ENCODE data around the gene EHD4.
A peak's percentile ranks its signal among the peaks of the same experiment; 100 is the strongest.

The EHD4 gene

DNA sequence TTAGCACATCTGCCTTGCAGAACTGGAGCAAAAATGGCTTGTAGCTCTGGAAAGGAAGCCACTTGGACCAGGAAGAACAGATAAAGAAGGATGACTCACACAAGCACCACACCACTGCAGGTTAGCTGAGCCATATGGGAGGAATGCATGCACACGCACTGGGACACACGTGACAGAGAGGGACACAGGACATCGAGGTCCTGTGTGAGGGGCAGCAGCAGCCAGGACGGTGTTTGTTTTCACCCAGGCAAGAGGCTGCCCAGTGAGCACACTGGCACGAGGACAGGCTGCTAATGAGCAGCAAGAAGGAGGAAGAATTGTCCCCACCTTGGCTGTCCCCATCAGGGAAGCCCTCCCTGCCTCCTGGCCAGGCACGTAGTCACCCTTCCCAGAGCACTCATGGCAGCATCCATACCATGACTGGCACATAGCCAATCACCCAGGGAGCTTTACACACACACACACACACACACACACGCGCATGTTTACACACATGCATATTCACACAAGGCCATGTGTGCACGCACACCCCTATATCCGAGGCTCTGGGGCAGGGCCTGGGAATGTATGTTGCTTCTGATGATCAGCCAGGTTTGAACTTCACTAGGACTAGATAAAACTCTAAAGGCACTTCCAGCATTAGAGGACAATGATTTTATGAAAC is 54.5 kb downstream of the EHD4 start:
- Histone ChIP-seq H3K4me3 (ENCODE audit: low read length) (no peak overlapping the region), H3K36me3 (ENCODE audit: control insufficient read depth, insufficient read depth, low read length) (peaks cover 16% of the 10 kb centered on the region), H3K9me3 (ENCODE audit: control insufficient read depth, insufficient read depth, low read length) (no peaks in the 10 kb centered on the region), H3K27ac (ENCODE audit: low read length) (no peak overlapping the region), H3K4me1 (ENCODE audit: control insufficient read depth, insufficient read depth, low read length) (no peaks in the 10 kb centered on the region), H3K27me3 (ENCODE audit: control insufficient read depth, insufficient read depth, low read length) (no peaks in the 10 kb centered on the region)
- no peak for DNase-seq (ENCODE audit: low read depth, low spot score)
- no CpG with 5 or more reads among the region's 10 CpGs for WGBS (ENCODE audit: insufficient coverage, insufficient read length)

DNA sequence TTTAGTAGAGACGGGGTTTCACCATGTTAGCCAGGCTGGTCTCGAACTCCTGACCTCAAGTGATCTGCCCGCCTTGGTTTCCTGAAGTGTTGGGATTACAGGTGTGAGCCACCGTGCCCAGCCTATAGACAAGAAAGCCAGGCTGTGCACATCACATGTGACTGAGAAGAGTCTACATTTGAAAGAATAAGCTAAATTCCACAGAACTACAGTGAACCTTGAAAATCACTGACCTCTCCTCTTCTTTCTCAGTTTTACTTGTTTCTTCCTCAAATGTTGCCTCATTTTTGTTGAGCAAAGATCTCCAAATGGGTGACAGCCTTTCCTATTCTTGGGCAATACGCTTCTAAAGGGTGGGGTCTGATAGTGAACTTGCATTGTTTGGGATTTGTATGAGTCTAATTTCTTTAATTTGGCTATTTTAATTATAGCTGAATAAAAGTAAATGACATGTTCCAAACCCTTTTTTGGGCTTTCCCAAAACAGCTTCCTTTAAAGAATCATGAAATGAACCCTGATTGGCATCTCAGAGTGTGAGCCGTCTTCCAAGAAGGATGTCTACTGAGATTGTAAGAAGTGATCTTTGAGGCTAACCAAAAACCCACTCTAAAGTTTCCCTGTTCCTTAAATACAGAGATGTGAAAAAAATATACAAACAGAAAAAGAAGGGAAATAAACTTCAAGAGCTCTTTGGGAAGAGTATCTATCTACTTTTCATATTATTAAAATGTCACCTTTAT is 56.9 kb downstream of the EHD4 start:
- no peak overlapping the region for H3K4me3 ChIP-seq (ENCODE audit: low read length)
- no peaks in the 10 kb centered on the region for H3K27me3 ChIP-seq (ENCODE audit: control insufficient read depth, insufficient read depth, low read length)
- no peaks in the 10 kb centered on the region for H3K4me1 ChIP-seq (ENCODE audit: control insufficient read depth, insufficient read depth, low read length)
- H3K36me3 ChIP-seq (ENCODE audit: control insufficient read depth, insufficient read depth, low read length): peaks cover 22% of the 10 kb centered on the region
- H3K9me3 ChIP-seq (ENCODE audit: control insufficient read depth, insufficient read depth, low read length): no peaks in the 10 kb centered on the region
- no peak for DNase-seq (ENCODE audit: low read depth, low spot score)
- WGBS (ENCODE audit: insufficient coverage, insufficient read length): no CpG with 5 or more reads among the region's 6 CpGs
- H3K27ac ChIP-seq (ENCODE audit: low read length): no peak overlapping the region

DNA sequence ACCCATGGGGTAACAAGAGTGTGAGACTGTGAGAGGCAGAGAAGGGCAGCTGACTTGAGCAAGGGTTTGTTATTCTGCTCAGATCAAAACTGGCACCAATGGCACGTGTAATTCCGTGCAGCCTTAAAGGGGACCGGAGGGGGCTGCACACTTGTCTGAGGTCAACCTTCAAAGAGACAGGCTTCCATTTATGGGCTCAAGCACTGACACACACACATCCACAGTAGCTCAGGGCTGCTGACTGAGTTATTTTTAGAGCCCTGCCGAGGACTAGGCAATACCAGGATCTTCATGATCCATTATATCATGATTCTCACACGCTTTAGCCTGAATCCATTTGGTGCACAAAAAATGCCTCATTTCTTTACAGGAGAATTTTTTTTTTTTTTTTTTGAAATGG is 57.9 kb downstream of the EHD4 start:
- no peaks in the 10 kb centered on the region for H3K4me1 ChIP-seq (ENCODE audit: control insufficient read depth, insufficient read depth, low read length)
- H3K27ac ChIP-seq (ENCODE audit: low read length): no peak overlapping the region
- no peak for DNase-seq (ENCODE audit: low read depth, low spot score)
- H3K36me3 ChIP-seq (ENCODE audit: control insufficient read depth, insufficient read depth, low read length): peaks cover 21% of the 10 kb centered on the region
- H3K27me3 ChIP-seq (ENCODE audit: control insufficient read depth, insufficient read depth, low read length): no peaks in the 10 kb centered on the region
- no CpG with 5 or more reads among the region's 5 CpGs for WGBS (ENCODE audit: insufficient coverage, insufficient read length)
- H3K4me3 ChIP-seq (ENCODE audit: low read length): no peak overlapping the region
- no peaks in the 10 kb centered on the region for H3K9me3 ChIP-seq (ENCODE audit: control insufficient read depth, insufficient read depth, low read length)

DNA sequence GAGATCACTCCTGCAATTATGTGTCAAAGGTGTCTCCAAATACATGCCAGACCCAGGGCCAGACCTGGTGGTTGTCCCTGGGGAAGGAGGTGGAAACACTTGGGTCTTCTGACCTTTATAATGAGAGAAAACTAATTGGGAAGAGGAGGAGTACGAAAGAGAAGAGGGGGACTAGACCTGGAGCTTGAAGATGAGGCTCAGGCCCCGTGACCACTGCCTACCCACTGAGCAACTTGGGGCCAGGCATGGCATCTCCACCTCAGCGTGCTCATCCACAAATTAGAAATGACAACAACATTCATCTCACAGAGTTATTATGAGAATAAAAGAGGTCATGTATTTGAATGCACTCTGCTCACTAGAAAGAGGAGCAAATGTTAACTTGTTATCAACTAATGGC is 59.1 kb downstream of the EHD4 start:
- Histone ChIP-seq H3K4me1 (ENCODE audit: control insufficient read depth, insufficient read depth, low read length) (no peaks in the 10 kb centered on the region), H3K4me3 (ENCODE audit: low read length) (no peak overlapping the region), H3K36me3 (ENCODE audit: control insufficient read depth, insufficient read depth, low read length) (peaks cover 18% of the 10 kb centered on the region), H3K27me3 (ENCODE audit: control insufficient read depth, insufficient read depth, low read length) (no peaks in the 10 kb centered on the region), H3K9me3 (ENCODE audit: control insufficient read depth, insufficient read depth, low read length) (no peaks in the 10 kb centered on the region), H3K27ac (ENCODE audit: low read length) (no peak overlapping the region)
- WGBS (ENCODE audit: insufficient coverage, insufficient read length): no CpG with 5 or more reads among the region's 3 CpGs
- no peak for DNase-seq (ENCODE audit: low read depth, low spot score)

DNA sequence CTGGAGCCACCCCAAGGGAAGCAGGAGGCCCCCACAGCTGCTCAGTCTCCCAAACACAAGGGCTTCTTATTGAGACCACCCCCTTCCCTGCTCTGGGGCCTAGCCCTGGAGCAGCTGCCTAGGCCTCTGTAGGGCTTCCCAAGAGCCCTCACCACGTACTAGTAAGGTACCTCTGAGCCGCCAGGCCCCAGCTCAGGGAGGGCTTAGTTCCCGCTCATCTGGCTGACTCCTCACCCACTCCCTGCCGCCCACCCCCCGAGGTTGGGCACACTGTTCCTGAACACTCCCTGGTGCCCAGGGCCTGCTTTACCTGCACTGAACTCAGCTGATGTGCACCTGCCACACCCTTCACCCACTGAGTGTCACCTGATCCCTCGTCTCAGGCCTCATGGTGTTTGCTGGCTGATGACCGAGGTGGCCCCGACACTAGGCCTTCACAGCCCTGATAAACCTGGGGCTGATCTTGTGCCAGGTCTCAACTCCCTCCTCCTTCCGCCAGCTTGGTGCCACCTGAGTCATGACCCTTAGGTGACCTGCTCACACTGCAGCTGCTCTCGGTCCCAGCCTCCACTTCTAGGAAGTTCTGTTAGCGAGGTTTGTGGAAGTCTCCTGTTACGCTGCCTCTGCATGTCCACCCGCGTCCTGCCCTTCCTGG is 60.5 kb downstream of the EHD4 start:
- Histone ChIP-seq H3K9me3 (ENCODE audit: control insufficient read depth, insufficient read depth, low read length) (no peaks in the 10 kb centered on the region), H3K36me3 (ENCODE audit: control insufficient read depth, insufficient read depth, low read length) (peaks cover 14% of the 10 kb centered on the region), H3K27ac (ENCODE audit: low read length) (no peak overlapping the region), H3K27me3 (ENCODE audit: control insufficient read depth, insufficient read depth, low read length) (no peaks in the 10 kb centered on the region), H3K4me1 (ENCODE audit: control insufficient read depth, insufficient read depth, low read length) (no peaks in the 10 kb centered on the region), H3K4me3 (ENCODE audit: low read length) (no peak overlapping the region)
- WGBS (ENCODE audit: insufficient coverage, insufficient read length): no CpG with 5 or more reads among the region's 14 CpGs
- DNase-seq (ENCODE audit: low read depth, low spot score): no peak

DNA sequence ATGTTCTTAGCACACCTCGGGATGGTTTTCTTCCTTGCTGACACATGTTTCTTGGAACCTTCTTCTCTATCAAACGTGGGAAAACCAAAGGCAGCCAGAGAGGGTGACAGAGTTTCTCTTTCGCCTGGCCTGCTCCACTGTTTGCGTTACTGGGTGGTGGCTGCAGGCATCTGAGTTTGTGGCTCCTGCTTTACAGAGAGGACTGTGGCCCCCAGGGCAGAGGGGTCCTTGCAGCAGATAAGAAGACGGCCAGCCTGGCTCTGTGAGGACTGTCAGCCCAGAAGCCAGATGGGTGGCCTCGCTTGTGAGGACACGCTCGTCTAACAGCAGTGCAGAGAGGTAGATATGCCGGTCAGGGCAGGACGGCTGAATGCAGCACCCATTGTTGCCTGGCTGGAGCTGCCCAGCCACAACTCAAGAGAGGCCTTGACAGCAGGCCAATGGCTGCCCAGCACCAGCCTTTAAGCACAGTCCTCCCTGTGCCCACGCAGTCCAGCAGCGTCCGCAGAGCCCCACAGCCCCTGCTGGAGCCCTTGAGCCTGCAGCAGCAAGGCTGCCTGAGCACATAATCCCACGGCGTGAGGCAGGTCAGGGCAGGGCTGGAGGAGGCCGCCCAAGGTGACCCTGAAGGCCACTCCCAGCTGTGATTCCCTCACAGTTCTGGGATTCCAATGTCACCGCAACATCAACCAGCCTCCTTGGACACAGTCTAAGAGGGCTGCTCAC is 63.5 kb downstream of the EHD4 start:
- no CpG with 5 or more reads among the region's 17 CpGs for WGBS (ENCODE audit: insufficient coverage, insufficient read length)
- Histone ChIP-seq H3K9me3 (ENCODE audit: control insufficient read depth, insufficient read depth, low read length) (no peaks in the 10 kb centered on the region), H3K27me3 (ENCODE audit: control insufficient read depth, insufficient read depth, low read length) (no peaks in the 10 kb centered on the region), H3K36me3 (ENCODE audit: control insufficient read depth, insufficient read depth, low read length) (peaks cover 17% of the 10 kb centered on the region), H3K4me3 (ENCODE audit: low read length) (no peak overlapping the region; the same call in 1 of the 2 replicates), H3K4me1 (ENCODE audit: control insufficient read depth, insufficient read depth, low read length) (no peaks in the 10 kb centered on the region), H3K27ac (ENCODE audit: low read length) (no peak overlapping the region)
- DNase-seq (ENCODE audit: low read depth, low spot score): no peak

DNA sequence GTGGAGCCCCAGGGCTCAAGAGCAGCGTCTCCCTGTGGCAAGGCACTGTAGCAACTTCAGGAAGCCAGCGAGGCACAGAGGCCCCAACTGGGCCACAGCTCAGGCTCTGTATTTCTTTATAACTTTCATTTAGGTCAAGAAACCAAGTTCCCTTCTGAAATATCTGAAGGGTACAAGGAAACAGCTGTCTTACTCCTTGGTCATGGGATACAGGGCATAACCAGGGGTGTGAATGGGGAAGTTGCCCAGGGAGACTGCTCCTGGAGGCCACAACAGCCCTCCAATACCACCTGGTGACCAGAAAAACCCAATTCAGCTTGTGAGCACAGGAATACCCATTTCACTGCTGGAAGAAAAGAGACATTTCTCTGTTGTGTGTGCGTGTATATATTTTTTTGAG is 65.2 kb downstream of the EHD4 start:
- H3K9me3 ChIP-seq (ENCODE audit: control insufficient read depth, insufficient read depth, low read length): no peaks in the 10 kb centered on the region
- DNase-seq (ENCODE audit: low read depth, low spot score): no peak
- H3K36me3 ChIP-seq (ENCODE audit: control insufficient read depth, insufficient read depth, low read length): peaks cover 19% of the 10 kb centered on the region
- WGBS (ENCODE audit: insufficient coverage, insufficient read length): no CpG with 5 or more reads among the region's 3 CpGs
- H3K27me3 ChIP-seq (ENCODE audit: control insufficient read depth, insufficient read depth, low read length): no peaks in the 10 kb centered on the region
- no peak overlapping the region for H3K4me3 ChIP-seq (ENCODE audit: low read length)
- no peak overlapping the region for H3K27ac ChIP-seq (ENCODE audit: low read length)
- H3K4me1 ChIP-seq (ENCODE audit: control insufficient read depth, insufficient read depth, low read length): no peaks in the 10 kb centered on the region

DNA sequence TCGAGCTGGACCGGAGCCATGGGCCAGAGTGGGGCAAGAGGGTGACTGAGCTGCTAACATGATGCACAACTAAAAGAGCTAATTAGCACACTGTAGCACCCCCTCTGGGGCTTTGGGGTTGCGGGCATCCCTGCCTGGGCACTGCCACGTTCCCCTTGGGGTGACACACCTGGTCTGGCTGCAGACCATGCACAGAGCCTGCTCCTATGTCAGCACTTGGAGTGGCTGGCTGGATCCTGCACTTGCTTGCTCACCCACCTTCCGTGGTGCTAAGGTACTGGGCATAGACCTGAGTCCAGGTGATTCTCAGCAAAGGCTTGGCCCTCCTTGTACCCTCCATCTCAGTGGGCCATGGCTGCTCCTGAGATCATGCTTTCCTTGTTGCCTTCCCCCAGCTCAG is 65.7 kb downstream of the EHD4 start:
- Histone ChIP-seq H3K36me3 (ENCODE audit: control insufficient read depth, insufficient read depth, low read length) (peaks cover 13% of the 10 kb centered on the region), H3K9me3 (ENCODE audit: control insufficient read depth, insufficient read depth, low read length) (no peaks in the 10 kb centered on the region), H3K4me3 (ENCODE audit: low read length) (no peak overlapping the region), H3K27me3 (ENCODE audit: control insufficient read depth, insufficient read depth, low read length) (no peaks in the 10 kb centered on the region), H3K27ac (ENCODE audit: low read length) (no peak overlapping the region), H3K4me1 (ENCODE audit: control insufficient read depth, insufficient read depth, low read length) (no peaks in the 10 kb centered on the region)
- no CpG with 5 or more reads among the region's 5 CpGs for WGBS (ENCODE audit: insufficient coverage, insufficient read length)
- no peak for DNase-seq (ENCODE audit: low read depth, low spot score)

DNA sequence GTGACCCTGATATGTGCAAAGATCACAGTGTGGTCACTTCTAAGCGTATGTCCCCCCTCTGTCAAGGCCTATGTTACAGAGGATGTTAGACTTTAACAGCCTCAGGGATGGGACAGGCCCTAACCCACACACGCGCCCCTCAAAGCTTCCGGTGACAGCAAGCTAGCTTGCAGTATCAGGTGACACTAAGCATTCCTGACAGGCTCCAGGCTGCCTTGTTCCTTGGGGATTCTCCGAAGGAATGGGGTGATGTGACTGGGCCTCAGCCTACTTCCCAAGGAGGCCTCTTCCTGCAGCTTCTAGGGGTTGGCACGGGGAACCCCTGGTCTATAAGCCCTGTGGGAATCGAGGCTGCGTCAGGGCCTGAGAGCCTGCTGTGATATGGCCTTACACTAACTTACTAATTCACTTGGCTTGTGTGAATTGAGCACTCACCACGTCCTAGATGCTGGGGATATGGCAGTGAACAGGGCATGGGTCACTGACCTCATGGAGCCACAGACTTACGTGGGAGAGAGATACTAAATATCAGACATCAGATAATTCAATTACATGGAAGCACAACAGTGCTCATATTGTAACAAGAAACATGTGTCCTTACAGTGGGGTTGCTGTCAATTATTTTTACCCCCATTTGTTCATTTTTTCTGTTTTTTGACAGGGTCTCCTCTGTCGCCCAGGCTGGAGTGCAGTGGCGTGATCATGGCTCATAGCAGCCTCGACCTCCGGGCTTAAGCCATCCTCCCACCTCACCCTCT is 67.1 kb downstream of the EHD4 start:
- no CpG with 5 or more reads among the region's 14 CpGs for WGBS (ENCODE audit: insufficient coverage, insufficient read length)
- Histone ChIP-seq H3K9me3 (ENCODE audit: control insufficient read depth, insufficient read depth, low read length) (no peaks in the 10 kb centered on the region), H3K36me3 (ENCODE audit: control insufficient read depth, insufficient read depth, low read length) (peaks cover 19% of the 10 kb centered on the region), H3K27me3 (ENCODE audit: control insufficient read depth, insufficient read depth, low read length) (no peaks in the 10 kb centered on the region), H3K27ac (ENCODE audit: low read length) (no peak overlapping the region), H3K4me1 (ENCODE audit: control insufficient read depth, insufficient read depth, low read length) (no peaks in the 10 kb centered on the region), H3K4me3 (ENCODE audit: low read length) (no peak overlapping the region)
- no peak for DNase-seq (ENCODE audit: low read depth, low spot score)

DNA sequence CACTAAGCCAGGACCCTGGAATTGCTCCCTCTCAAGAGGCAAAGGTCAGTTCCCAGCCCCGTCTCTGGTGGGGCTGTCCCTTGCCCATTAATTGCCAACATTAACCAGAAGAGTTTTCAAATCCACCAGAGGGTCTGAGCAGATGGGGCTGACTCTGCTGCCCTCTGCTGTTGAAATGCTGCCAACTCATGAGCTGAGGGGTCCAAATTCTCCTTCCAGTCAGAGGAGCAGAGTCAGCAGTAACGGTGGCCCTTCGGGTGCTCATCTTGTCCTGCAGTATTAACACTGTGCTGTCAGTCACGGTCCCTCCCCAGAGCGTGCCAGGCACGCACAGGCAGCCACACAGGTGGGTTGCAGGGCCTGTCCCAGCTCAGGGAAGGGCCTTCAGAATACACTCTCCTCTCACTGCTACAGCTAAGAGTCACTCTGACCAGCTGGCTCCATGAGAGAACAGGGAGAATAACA is 67.8 kb downstream of the EHD4 start:
- Histone ChIP-seq H3K27me3 (ENCODE audit: control insufficient read depth, insufficient read depth, low read length) (no peaks in the 10 kb centered on the region), H3K9me3 (ENCODE audit: control insufficient read depth, insufficient read depth, low read length) (no peaks in the 10 kb centered on the region), H3K36me3 (ENCODE audit: control insufficient read depth, insufficient read depth, low read length) (peaks cover 19% of the 10 kb centered on the region), H3K27ac (ENCODE audit: low read length) (no peak overlapping the region), H3K4me1 (ENCODE audit: control insufficient read depth, insufficient read depth, low read length) (no peaks in the 10 kb centered on the region; the same call in 1 of the 2 replicates), H3K4me3 (ENCODE audit: low read length) (no peak overlapping the region)
- no CpG with 5 or more reads among the region's 6 CpGs for WGBS (ENCODE audit: insufficient coverage, insufficient read length)
- peak; percentile 58 for DNase-seq (ENCODE audit: low read depth, low spot score)
